GM12875 (cell line): ENCODE results near the gene VEGFA.

ENCODE experiments used
- H3K4me3 ChIP-seq: one replicate; pipeline ENCODE4 v1.5.1; 2011; ENCODE audit warnings: low read depth, low read length, control low read depth
- CTCF ChIP-seq: IDR thresholded peaks from 2 replicates; pipeline ENCODE4 v1.5.1; 2011; ENCODE audit warnings: low read depth, mild to moderate bottlenecking, control low read depth, inconsistent platforms, low read length, moderate library complexity, borderline replicate concordance; ENCODE audit not compliant: insufficient read depth

Gene VEGFA

GRCh38 chr6:43784049-43784855 lies 14.2 kb downstream of the VEGFA start:
- no peak overlapping the region for H3K4me3 ChIP-seq
- no peak for TF ChIP-seq CTCF

- H3K4me3 ChIP-seq: no peak overlapping the region
- TF ChIP-seq CTCF: no peak
Observed at GRCh38 chr6:43785220-43785752, 15.3 kb downstream of the VEGFA start.

- no peak for TF ChIP-seq CTCF
- no peak overlapping the region for H3K4me3 ChIP-seq
Observed at GRCh38 chr6:43785904-43786303, 15.9 kb downstream of the VEGFA start.

GRCh38 chr6:43786664-43787329 lies 16.8 kb downstream of the VEGFA start:
- TF ChIP-seq CTCF: no peak
- no peak overlapping the region for H3K4me3 ChIP-seq

GRCh38 chr6:43788301-43788700 lies 18.3 kb downstream of the VEGFA start:
- TF ChIP-seq CTCF: no peak
- H3K4me3 ChIP-seq: no peak overlapping the region

- TF ChIP-seq CTCF: no peak
- no peak overlapping the region for H3K4me3 ChIP-seq
Observed at GRCh38 chr6:43789447-43789846, 19.4 kb downstream of the VEGFA start.
